ENCODE results near the gene ARSJ.
"Not testable (repeated sequence)": the region's sequence is repeated elsewhere in the genome, so short reads cannot be mapped to it uniquely, and the experiment has no call there.

ARSJ gene

DNA sequence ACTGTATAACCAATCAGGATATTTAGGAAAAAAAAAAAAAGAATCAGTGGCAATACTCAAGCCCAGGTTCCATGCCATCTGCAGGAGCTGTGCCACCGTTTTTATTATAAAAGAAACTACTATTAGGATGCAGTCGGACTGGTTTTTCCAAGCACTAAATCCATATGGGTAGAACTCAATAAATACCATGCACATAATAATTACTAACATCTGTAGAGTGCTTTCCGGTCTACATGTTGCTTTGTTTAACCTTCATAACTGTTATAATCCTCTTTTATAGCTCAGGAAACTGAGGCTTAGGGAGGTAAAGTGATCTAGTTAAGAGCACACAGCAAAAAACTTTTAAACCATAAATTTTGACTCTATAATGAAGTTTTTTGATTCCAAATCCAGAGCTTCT is 24.0 kb downstream of the ARSJ start:
- no peak for DNase-seq

DNA sequence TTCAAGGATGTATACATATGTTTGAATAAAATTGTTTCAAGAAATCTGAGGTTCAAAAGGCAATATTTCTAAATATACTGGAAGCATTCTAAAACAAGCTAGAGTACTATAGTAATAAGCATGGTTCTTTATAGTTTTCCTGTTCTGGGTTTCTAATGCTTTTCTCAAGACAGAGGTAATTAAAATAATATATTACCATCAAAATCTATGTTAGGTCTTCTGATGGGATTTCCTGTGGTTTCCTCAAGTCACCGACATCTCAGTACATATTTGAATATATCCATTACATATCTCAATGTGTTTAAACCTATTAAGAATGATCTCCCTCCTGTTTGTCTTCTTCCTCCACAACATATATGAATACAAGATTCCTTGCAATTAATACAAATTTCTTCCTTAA is 25.6 kb downstream of the ARSJ start:
- DNase-seq: no peak

DNA sequence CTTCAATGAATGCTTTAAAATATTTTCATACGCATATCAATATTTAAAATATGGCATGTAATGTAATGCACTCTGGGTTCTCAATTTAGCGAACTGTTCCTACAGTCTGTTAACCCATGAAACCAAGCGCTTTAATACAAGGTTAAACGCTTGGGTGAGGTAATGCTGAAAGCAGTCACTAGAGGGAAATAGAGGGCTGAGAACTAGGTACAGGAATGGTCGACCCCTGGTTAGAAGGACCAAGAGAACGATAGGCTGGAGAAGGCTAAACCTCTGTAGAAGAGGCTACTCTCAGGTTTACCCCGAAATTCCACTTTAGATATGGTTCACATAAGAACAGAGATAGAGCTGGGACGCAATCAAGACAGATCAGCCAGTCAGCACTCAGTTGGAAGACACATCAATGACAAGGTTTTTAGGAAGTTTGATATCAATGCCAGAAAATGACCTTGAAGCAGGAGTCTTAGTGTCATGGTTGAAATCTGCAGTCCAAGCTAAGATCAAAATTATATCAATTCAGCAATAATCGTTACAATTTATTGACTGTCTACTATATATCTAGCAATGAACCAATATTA is 26.9 kb downstream of the ARSJ start:
- DNase-seq: peak; percentile 11

DNA sequence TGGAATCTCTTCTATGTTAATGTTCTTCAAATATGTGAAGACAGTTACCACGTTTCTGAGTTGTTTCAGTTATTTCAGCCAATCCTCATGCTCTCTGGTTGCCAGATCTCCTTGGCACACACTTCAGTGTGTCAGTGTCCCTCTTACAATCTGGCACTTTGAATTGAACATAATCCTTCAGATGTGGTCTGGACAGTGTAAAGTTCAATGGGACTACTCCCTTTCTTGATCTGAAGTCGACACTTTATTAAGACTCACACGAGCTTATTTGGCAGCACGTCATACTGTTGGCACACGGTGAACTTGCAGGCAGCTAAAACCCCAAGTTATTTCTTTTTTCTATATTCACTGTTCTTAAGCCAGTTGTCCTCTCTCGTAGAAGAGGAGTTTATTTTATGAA is 28.2 kb downstream of the ARSJ start:
- no peak for DNase-seq

DNA sequence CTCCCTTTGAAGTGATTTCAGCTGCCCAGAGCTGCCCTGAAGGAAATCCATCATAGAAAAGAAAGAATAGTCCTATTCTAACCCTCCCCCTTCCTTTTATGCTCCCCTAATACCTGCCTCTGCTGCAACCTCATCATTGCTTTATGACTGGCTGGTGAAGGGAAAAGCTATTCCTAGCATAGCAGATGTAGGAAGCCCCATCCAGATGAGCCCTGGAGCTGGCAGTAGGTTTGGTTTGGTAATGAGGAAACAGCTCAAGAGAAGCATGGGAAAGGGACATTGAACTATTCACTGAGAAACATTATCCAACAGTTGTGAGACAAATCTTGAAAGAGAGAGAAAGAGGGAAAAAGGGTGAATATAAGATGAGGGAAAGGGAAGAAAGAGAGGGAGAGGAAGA is 29.2 kb downstream of the ARSJ start:
- no peak for DNase-seq

DNA sequence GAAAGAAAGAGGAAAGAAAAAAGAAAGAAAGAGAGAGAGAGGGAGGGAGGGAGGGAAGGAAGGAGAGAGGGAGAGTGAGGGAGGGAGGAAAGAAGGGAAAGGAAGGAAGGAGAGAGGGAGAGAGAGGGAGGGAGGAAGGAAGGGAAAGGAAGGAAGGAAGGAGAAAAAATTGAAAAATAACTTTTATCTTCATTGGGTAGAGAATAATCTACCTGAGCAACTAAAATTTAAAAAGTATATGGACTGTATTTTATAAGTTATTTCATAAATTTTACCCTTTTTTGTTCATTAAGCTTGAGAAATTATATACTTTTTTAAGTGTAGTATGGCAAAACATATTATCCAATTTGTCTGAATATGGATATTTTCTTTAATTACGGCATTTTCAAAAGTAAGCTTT is 32.0 kb downstream of the ARSJ start:
- DNase-seq: no peak

DNA sequence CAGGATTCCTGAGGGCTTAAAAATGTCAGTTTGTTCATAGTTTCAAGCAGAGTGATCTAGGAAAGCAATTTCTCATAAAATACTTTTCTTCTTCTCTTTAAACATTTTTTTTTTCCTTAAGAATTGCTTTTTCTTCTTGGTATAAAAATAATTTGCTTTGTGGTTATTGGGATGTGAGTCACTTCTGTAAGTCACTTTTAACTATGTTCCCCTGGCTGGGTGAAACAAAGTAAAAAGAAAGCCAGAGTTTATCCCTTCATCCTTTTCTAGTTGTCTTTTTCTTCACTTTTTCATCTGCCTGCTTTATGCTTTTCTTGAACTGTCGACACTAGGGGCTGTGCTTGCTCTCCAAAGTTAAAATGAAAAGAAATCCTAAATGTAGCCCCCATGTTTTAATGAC is 33.5 kb downstream of the ARSJ start:
- no peak for DNase-seq

DNA sequence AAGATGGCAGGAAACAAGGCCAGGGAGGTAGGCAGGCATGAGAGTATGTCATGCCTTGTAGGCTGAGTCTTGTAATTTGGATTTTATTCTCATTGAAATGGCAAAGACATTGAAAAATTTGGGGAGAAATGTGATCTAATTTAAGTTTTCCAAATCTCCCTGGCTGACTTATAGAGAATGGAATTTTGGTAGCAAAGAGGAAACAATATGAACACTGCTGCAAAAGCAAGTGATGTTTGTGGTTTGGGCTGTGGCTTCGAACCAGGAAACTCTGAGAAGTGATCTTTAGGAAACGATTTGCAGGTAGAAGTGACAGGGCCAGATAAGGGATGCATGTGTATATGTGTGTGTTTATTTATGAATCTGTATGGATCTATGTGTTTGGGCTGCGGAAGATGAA is 35.6 kb downstream of the ARSJ start:
- no peak for DNase-seq

DNA sequence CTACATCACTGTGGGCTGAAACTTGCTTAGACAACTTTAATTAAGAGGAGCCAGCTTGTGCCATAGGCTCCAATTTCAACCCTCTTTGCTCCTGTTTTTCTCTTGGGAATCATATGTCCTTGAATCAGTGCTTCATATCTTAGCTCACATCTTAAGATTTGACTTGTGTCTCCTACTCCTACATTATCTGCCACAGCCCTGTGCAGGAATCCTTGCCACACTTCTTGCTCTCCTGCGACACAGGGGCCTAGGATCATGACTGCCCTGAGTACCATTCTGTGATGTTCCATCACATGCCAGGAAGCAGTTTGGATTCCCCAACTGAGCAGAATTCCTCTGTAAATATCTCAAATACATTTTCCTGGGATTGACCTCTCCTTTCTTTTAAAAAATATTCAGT is 36.4 kb downstream of the ARSJ start:
- no peak for DNase-seq

DNA sequence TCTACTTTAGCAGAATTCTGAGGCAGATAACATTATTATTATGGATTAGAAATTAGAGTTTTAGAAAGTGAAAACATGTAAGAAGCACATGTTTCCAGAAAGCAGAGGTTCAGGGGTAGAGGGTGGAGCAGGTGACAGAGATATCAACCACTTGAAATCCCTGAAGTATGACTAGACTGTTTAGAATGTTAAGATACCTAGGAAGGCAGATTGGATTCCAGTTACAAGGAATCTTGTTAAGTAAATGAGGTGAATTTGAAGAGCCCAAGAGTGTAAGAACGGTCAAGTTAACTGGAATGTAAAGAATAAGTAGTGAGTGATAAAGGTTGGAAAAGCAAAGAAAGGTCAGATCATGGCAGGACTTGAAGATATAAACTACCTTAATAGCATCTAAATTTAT is 37.6 kb downstream of the ARSJ start:
- DNase-seq: no peak

DNA sequence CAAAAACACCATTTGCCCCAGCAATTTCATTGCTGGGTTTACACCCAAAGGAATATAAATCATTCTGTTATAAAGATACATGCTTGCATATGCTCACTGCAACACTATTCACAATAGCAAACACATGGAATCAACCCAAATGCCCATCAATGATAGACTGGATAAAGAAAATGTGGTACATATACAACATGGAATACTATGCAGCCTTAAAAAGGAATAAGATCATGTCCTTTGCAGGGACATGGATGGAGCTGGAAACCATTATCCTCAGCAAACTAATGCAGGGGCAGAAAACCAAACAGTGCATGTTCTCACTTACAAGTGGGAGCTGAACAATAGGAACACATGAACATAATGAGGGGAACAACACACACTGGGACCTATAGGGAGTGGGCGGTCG is 39.3 kb downstream of the ARSJ start:
- DNase-seq: not testable (repeated sequence)

DNA sequence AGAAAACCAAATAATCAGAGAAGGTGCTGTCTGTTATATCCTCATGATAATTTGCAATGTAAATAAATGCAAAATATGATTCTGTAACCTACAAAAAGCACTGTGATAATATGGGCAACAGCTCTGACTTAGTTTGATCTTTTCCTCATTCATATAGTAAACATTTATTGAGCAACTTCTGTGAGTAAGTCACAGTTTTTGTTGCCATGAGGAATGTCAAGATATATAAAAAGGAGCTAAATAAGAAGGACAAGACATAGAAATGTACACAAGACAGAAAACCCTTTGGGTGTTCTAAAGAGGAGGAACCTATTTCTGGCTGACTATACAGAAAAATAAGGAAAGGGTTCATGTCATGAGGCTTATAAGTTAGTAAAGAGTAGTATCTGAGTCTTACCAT is 44.3 kb downstream of the ARSJ start:
- no peak for DNase-seq

DNA sequence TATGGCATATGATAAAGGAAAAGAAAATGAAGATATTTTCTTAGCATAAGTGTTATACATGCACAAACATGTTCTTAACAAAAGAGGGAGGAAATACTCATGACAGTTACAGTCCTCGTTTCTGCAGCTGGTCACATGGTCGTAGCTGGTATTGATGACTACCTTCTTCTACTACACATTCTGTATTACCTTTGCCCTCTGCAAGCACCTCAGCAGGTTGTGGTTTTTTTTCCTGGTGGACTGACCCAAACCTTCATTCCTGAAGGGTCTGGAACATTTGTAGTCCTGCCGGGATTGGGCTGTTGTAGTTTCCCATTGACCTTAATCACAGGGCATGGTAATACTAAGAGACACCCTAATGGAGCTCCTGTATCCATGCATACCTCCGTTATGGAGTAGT is 54.7 kb downstream of the ARSJ start:
- not testable (repeated sequence) for DNase-seq

DNA sequence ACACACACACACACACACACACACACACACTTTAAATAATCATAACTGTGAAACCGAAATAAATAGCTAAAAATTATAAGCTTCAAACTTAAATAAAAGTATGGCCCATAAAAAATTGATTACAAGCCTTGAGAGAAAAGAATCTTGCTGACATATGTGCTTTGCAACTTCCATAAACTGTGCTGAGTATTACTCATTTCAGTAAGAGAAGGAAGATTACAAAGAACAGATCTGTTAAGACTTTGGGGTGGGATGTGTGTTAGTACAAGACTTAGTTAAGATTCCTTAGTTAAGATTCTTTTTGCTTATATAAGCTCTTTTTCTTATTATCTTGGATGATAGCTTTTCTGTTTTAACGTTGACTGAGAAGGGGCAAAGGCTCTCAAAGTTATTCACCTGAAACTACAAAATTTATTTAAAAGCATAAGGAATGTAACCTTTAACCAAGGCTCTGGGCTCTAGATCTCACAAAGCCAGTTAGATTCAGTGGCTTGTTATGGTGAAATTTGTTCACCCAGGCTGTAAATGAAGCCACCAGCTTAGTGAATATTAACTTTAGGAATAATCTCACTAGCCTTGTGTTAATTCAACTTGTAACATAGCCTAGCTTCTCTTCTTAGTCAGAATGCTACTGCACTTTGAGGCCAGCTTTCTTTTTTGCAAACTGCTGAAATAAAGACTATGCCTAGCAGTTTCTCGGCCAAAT is 58.2 kb downstream of the ARSJ start:
- no peak for DNase-seq

DNA sequence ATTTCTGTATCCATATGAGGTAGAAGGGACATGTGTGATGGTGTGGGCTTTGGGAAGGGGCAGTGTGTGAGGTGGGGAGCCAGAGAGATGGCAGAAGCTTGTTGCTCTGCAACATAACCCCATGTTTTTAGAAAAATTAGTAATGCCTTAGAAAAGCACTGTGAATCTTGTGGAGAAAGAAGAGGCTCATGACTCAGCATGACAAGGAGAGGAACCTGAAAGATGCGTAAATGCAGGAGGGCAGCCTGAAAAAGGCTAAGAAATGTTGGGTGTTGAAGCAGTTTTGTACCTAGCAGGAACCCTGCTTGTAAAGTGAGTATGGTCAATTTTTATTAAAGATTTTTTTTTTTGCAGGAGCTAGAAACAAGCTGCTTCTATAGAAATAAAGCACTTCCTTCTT is 59.8 kb downstream of the ARSJ start:
- no peak for DNase-seq

DNA sequence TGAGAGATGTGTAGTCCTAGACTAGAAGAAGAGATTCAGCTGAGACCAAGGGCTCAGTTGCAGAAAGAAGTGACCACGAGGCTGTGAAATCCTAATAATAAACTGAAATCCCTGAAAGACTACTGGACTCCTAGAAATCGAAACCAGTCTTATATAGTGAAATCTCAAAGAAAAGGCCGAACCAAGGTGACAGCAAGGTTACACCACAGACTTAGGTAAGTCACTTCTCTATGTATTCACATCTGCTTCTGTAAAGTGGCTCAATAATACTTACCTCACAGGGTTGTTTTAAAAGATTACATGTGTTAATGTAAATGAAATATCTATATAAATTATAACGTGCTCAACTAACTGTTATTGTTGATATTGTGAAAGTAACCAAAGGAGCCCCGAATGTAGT is 60.3 kb downstream of the ARSJ start:
- DNase-seq: no peak

DNA sequence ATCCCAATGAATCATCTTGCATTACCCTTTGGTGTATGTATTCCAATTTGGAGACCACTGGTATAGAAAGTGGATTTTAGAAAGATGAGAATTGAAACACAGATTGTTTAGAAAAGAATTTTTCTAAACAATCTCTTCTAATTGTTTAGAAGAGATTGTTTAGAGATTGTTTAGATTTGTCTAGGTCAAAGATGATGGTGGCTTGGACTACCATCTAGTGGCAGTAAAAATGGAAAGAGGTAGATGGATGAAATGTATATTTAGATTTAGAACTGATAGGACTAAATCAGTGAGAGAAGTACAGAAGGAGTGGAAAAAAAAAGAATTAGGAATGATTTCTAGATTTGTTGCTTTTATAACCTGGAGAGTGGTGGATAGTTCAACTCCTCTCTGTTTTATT is 70.6 kb downstream of the ARSJ start:
- DNase-seq: peak; percentile 22

DNA sequence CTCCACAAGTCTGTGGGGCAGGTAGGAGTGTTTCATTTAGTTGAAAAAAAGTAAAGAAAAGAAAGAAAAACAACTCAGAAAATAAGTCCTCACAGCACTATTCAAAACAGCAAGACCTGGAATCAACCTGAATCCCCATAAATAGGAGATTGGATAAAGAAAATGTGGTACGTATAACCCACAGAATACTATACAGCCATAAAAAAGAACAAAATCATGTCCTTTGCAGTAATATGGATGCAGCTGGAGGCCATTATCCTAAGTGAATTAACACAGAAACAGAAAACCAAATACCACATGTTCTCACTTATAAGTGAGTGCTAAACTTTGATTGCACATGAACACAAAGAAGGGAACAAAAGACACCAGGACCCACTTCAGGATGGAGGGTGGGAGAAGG is 71.9 kb downstream of the ARSJ start:
- no peak for DNase-seq

DNA sequence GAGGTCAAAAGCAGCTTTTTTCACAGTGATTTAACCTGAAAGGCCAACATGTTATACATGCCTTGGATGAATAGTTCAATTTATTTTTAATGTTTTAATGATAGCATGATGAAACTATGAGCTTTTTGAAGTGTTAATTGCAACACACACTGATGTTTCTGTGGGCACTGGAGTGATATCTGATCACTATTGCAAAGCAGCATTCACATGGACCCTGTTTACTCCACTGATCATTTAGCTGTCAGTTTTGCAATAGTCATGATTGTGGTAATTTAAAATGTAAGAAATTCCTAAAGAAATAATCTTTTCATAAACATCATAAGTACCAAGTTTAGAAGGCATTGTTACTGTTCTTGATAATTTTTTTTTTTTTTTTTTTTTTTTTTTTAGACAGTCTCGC is 74.1 kb downstream of the ARSJ start:
- DNase-seq: peak; percentile 29

DNA sequence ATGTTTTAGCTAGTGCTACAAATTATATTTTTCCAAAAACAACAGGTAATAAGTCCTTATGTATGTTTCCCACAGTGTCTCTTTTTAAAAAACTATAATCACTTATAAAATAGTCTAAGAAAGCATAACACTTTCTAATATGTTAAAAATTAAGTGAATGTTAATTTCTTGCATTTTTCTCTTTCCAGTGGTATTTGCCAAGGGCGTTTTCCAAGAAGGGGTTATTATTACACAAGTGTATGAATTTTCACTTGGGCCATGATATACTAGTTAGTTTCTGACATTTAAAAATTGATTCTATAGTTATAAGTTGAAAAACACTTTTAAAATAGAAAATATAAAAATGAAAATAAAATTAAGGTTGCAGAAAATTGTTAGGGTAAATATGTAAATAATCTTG is 74.6 kb downstream of the ARSJ start:
- no peak for DNase-seq

DNA sequence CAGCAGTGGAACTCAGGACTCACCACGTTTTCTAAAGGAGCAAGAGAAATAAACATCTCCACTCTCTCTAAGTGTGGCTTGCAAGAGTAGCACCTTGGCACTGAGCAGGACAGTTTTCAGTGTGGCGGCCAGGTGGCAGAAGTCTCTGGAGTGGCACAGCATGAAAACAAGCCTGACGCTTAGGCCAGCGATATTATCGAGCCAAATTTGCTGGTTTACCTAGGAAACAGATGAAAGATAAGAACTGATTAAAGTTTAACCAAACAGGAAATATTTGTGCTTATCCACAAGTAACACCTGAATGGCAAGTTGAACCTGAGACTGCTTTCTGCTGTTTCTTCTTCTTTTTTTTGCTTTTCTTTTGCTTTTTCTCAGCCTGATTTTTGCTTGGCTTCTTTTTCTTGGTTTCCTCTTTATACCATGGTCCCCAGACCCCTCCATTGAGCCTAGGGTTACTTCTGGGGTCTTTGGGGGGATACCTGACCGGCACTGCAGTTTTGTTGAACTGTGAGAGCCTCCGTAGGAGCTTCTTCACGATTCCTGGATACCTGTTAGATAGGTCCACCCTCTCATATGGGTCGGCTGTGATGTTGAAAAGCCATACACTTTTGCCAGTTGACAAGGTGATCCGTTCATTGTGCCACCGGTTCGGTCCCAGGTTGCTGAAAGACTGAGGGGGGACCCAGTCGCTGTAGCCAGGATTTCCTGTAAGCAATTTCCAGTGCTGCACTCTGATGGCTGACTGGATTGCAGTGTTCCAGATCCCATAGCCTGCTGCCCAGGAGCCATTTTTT is 77.3 kb downstream of the ARSJ start:
- no peak for DNase-seq

DNA sequence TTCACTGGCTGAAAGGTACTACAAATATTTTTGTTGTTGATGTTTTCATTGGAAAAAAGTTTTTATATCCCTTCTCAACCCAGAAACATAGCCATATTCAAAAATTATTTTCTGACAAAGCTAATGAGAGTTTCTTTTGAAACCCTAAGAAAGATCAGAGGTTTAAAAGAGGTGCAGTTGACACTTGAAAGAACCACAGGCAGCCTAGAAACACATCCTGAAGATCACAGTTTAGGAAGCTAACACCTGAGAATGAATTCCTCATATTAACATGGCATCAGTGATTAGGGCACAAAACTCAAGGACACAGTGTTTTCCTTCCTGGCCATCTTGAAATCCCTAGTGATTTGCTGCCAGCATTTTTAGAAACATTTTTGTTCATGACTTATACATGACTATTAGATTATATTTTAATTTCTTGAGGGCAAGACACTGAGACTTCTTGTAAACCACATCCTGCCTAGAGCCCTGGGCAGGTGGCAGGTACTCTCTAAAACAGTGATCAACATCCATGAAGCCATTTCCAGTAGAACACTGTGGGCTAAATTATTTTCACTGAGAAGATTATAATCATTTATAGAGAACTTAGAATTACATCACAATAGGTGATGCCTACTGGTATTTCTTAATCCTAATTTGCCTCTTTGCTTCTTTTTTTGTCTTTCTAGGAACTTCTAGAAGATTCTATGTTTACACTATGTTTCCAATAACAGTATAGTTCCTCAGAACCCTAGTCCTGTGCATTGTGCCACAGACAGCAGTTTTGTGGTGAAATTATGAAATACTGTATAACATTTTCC is 80.0 kb downstream of the ARSJ start:
- DNase-seq: peak; percentile 94

DNA sequence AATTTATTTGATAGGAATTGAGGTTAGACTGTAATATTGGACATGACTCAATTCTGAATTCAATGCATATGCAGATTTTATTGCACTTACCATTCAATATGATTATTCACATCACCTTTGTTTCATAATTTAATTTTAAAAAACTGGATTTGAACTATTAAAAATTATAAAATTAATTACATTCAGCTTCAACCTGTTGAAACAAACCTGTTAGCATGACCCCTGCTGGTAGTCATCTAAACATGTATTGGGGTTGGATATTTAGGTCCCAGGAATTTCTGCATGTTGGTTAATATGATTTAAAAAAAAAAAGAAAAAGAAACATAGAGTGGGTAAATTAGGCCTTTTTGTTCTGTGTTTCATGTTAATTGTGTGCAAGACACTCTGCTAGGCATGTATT is 85.9 kb downstream of the ARSJ start:
- no peak for DNase-seq

DNA sequence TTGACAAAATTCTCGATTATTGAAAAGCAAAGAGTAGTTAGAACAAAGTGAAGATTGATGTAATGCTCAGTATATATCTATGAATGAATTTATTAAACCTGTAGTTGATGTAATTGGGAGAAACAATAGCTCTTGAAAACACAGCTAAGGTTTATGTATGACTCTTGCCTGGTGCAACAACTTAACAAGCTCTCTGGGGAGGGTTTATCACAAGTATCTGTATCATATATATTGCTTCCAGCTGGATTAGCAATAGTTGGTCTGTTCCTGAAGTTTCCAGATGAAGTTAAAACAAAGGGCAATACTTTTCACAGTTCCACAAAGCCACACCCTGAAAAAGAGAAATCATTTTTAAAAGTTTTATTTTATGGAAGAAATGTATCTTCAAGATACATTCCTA is 91.4 kb downstream of the ARSJ start:
- DNase-seq: no peak
